ENCODE data around the gene BTBD1.

Gene BTBD1

GRCh38 chr15:82978438-82978837, 88.6 kb downstream of the BTBD1 start:
- H2BK120ac ChIP-seq (ENCODE audit: insufficient read depth, low read length, poor library complexity): no peak overlapping the region
- no peaks in the 10 kb centered on the region for H3K79me2 ChIP-seq (ENCODE audit: control insufficient read depth, insufficient read depth, low read length, poor library complexity)
- no peak overlapping the region for H2AK5ac ChIP-seq (ENCODE audit: low read length)
- H3K27ac ChIP-seq (ENCODE audit: low read depth, low read length): no peak overlapping the region
- no peak overlapping the region for H2BK5ac ChIP-seq (ENCODE audit: low read depth, low read length, poor library complexity)
- H3K4me2 ChIP-seq (ENCODE audit: low read length): no peak overlapping the region
- no peak overlapping the region for H2AFZ ChIP-seq (ENCODE audit: insufficient read depth, low read length, poor library complexity)
- no peak for DNase-seq
- no peak overlapping the region for H4K8ac ChIP-seq (ENCODE audit: low read depth, low read length)
- H3K14ac ChIP-seq (ENCODE audit: low read length): no peak overlapping the region
- no peak overlapping the region for H3K9ac ChIP-seq (ENCODE audit: low read length)
- H4K12ac ChIP-seq (ENCODE audit: low read depth, low read length): no peak overlapping the region
- H3K4me3 ChIP-seq (ENCODE audit: low read depth, low read length): no peak overlapping the region
- H3K79me1 ChIP-seq (ENCODE audit: low read length): no peaks in the 10 kb centered on the region
- H3K9me3 ChIP-seq (ENCODE audit: insufficient read depth, low read depth, low read length): no peaks in the 10 kb centered on the region
- H3K4me1 ChIP-seq (ENCODE audit: control insufficient read depth in 1 of 2, insufficient read depth in 2 of 2, low read length in 2 of 2): no peaks in the 10 kb centered on the region
- no peaks in the 10 kb centered on the region for H3K27me3 ChIP-seq (ENCODE audit: insufficient read depth, low read length)
- H3K18ac ChIP-seq (ENCODE audit: low read length): no peak overlapping the region
- no peak overlapping the region for H2BK12ac ChIP-seq (ENCODE audit: low read length)
- WGBS (ENCODE audit: extremely low coverage, insufficient coverage, insufficient read length): no CpG with 5 or more reads among the region's 5 CpGs
- no peak overlapping the region for H3K4ac ChIP-seq (ENCODE audit: low read depth, low read length)
- H4K91ac ChIP-seq (ENCODE audit: low read depth, low read length): no peak overlapping the region
- H3K23ac ChIP-seq (ENCODE audit: low read length): no peak overlapping the region
- no peaks in the 10 kb centered on the region for H3K36me3 ChIP-seq (ENCODE audit: control insufficient read depth in 1 of 2, insufficient read depth in 2 of 2, low read length in 2 of 2)

DNA sequence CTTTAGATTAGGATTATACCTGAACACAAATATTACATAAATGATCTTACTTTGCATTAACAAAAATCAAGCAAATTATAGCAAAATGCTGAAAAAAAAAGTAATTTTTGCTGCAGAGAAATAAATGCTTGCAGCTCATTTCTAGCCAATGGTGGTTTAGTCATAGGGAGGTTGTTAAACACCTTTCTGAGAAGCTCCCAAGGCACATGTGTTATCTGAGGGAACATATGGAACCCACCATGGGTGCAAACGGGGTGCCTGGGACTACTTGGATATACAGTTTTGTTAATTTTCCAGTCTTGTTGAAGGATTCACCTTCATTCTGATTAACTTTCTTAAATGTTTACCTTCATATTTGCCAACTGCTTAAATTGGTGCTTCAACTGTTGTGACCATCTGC, 90.0 kb downstream of the BTBD1 start:
- Histone ChIP-seq H3K36me3 (ENCODE audit: control insufficient read depth in 1 of 2, insufficient read depth in 2 of 2, low read length in 2 of 2) (no peaks in the 10 kb centered on the region), H3K9me3 (ENCODE audit: insufficient read depth, low read depth, low read length) (no peaks in the 10 kb centered on the region)

DNA sequence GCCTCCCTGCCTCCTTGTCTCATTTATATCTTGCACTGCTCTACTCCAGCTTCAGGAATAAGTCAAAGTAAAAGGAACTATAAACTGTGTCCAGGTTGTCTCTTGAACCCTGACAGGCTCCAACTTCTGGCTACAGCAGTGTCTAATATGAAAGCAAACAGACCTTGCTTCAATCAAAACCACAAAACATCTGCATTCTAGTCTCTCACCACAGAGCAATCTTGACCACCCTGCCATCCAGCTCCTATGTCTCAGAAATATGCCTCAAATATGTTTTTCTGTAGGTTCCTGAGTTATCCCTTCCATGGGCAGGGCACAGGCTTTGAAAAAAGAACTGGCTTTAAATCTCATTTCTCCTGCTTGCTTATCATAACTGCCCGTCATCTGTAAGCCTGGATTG, 94.1 kb downstream of the BTBD1 start:
- Histone ChIP-seq H2AK5ac (ENCODE audit: low read length) (no peak overlapping the region), H2BK120ac (ENCODE audit: insufficient read depth, low read length, poor library complexity) (no peak overlapping the region), H3K27ac (ENCODE audit: low read depth, low read length) (no peak overlapping the region), H3K9ac (ENCODE audit: low read length) (no peak overlapping the region), H2AFZ (ENCODE audit: insufficient read depth, low read length, poor library complexity) (no peak overlapping the region), H3K9me3 (ENCODE audit: insufficient read depth, low read depth, low read length) (no peaks in the 10 kb centered on the region), H3K79me2 (ENCODE audit: control insufficient read depth, insufficient read depth, low read length, poor library complexity) (no peaks in the 10 kb centered on the region), H4K91ac (ENCODE audit: low read depth, low read length) (no peak overlapping the region), H3K4me1 (ENCODE audit: control insufficient read depth in 1 of 2, insufficient read depth in 2 of 2, low read length in 2 of 2) (peaks cover 0 to 1% of the 10 kb centered on the region in 2 experiments), H3K18ac (ENCODE audit: low read length) (no peak overlapping the region), H3K79me1 (ENCODE audit: low read length) (peaks cover 2% of the 10 kb centered on the region), H3K4me3 (ENCODE audit: low read depth, low read length) (no peak overlapping the region), H3K4ac (ENCODE audit: low read depth, low read length) (no peak overlapping the region), H3K36me3 (ENCODE audit: control insufficient read depth in 1 of 2, insufficient read depth in 2 of 2, low read length in 2 of 2) (no peaks in the 10 kb centered on the region), H3K14ac (ENCODE audit: low read length) (no peak overlapping the region), H2BK5ac (ENCODE audit: low read depth, low read length, poor library complexity) (no peak overlapping the region), H3K4me2 (ENCODE audit: low read length) (no peak overlapping the region), H3K27me3 (ENCODE audit: insufficient read depth, low read length) (no peaks in the 10 kb centered on the region), H2BK12ac (ENCODE audit: low read length) (no peak overlapping the region), H3K23ac (ENCODE audit: low read length) (no peak overlapping the region), H4K12ac (ENCODE audit: low read depth, low read length) (no peak overlapping the region), H4K8ac (ENCODE audit: low read depth, low read length) (no peak overlapping the region)
- no peak for DNase-seq
- WGBS (ENCODE audit: extremely low coverage, insufficient coverage, insufficient read length): no CpG with 5 or more reads among the region's 1 CpG

More for the DNA sequence above, 90.0 kb downstream of the BTBD1 start:
- Histone ChIP-seq H2AFZ (ENCODE audit: insufficient read depth, low read length, poor library complexity) (no peak overlapping the region), H3K27me3 (ENCODE audit: insufficient read depth, low read length) (no peaks in the 10 kb centered on the region), H3K4me3 (ENCODE audit: low read depth, low read length) (no peak overlapping the region), H3K27ac (ENCODE audit: low read depth, low read length) (no peak overlapping the region), H3K4me2 (ENCODE audit: low read length) (no peak overlapping the region), H3K9ac (ENCODE audit: low read length) (no peak overlapping the region), H3K18ac (ENCODE audit: low read length) (no peak overlapping the region), H4K12ac (ENCODE audit: low read depth, low read length) (no peak overlapping the region), H3K4me1 (ENCODE audit: control insufficient read depth in 1 of 2, insufficient read depth in 2 of 2, low read length in 2 of 2) (no peaks in the 10 kb centered on the region), H2BK12ac (ENCODE audit: low read length) (no peak overlapping the region), H3K79me1 (ENCODE audit: low read length) (no peaks in the 10 kb centered on the region), H3K14ac (ENCODE audit: low read length) (no peak overlapping the region), H4K91ac (ENCODE audit: low read depth, low read length) (no peak overlapping the region), H2BK120ac (ENCODE audit: insufficient read depth, low read length, poor library complexity) (no peak overlapping the region), H3K79me2 (ENCODE audit: control insufficient read depth, insufficient read depth, low read length, poor library complexity) (no peaks in the 10 kb centered on the region), H2AK5ac (ENCODE audit: low read length) (no peak overlapping the region), H3K4ac (ENCODE audit: low read depth, low read length) (no peak overlapping the region), H3K23ac (ENCODE audit: low read length) (no peak overlapping the region), H4K8ac (ENCODE audit: low read depth, low read length) (no peak overlapping the region), H2BK5ac (ENCODE audit: low read depth, low read length, poor library complexity) (no peak overlapping the region)
- DNase-seq: no peak
- no CpG with 5 or more reads among the region's 1 CpG for WGBS (ENCODE audit: extremely low coverage, insufficient coverage, insufficient read length)

GRCh38 chr15:82971218-82971984, 95.7 kb downstream of the BTBD1 start:
- H3K18ac ChIP-seq (ENCODE audit: low read length): no peak overlapping the region
- DNase-seq: no peak
- H4K12ac ChIP-seq (ENCODE audit: low read depth, low read length): no peak overlapping the region
- H3K9me3 ChIP-seq (ENCODE audit: insufficient read depth, low read depth, low read length): no peaks in the 10 kb centered on the region
- no peak overlapping the region for H3K27ac ChIP-seq (ENCODE audit: low read depth, low read length)
- no peaks in the 10 kb centered on the region for H3K27me3 ChIP-seq (ENCODE audit: insufficient read depth, low read length)
- no peak overlapping the region for H4K91ac ChIP-seq (ENCODE audit: low read depth, low read length)
- H3K4ac ChIP-seq (ENCODE audit: low read depth, low read length): no peak overlapping the region
- H3K23ac ChIP-seq (ENCODE audit: low read length): no peak overlapping the region
- no peak overlapping the region for H2AFZ ChIP-seq (ENCODE audit: insufficient read depth, low read length, poor library complexity)
- no peak overlapping the region for H4K8ac ChIP-seq (ENCODE audit: low read depth, low read length)
- H3K4me2 ChIP-seq (ENCODE audit: low read length): no peak overlapping the region
- H2BK120ac ChIP-seq (ENCODE audit: insufficient read depth, low read length, poor library complexity): no peak overlapping the region
- no peaks in the 10 kb centered on the region for H3K79me2 ChIP-seq (ENCODE audit: control insufficient read depth, insufficient read depth, low read length, poor library complexity)
- peaks cover 2% of the 10 kb centered on the region for H3K79me1 ChIP-seq (ENCODE audit: low read length)
- no peaks in the 10 kb centered on the region for H3K36me3 ChIP-seq (ENCODE audit: control insufficient read depth in 1 of 2, insufficient read depth in 2 of 2, low read length in 2 of 2)
- no peak overlapping the region for H3K14ac ChIP-seq (ENCODE audit: low read length)
- no peak overlapping the region for H2AK5ac ChIP-seq (ENCODE audit: low read length)
- H3K4me1 ChIP-seq (ENCODE audit: control insufficient read depth in 1 of 2, insufficient read depth in 2 of 2, low read length in 2 of 2): peaks cover 0 to 1% of the 10 kb centered on the region in 2 experiments
- no peak overlapping the region for H2BK5ac ChIP-seq (ENCODE audit: low read depth, low read length, poor library complexity)
- H2BK12ac ChIP-seq (ENCODE audit: low read length): no peak overlapping the region
- H3K4me3 ChIP-seq (ENCODE audit: low read depth, low read length): no peak overlapping the region
- no CpG with 5 or more reads among the region's 2 CpGs for WGBS (ENCODE audit: extremely low coverage, insufficient coverage, insufficient read length)
- no peak overlapping the region for H3K9ac ChIP-seq (ENCODE audit: low read length)

Measured in trophoblast cell (in vitro differentiated cells and primary cell).